ENCODE data around the gene LIF.
A peak's percentile ranks its signal among the peaks of the same experiment; 100 is the strongest.

Gene LIF

GRCh38 chr22:30280505-30280904, 33.9 kb upstream of the LIF start:
- TF ChIP-seq SNAI2 (CRISPR knock-in tag; IDR thresholded peaks at IDR 0.05) (no peak), TCF4 (CRISPR knock-in tag; IDR thresholded peaks at IDR 0.05; ENCODE audit: borderline replicate concordance) (no peak), ARNTL (CRISPR knock-in tag; IDR thresholded peaks at IDR 0.05; ENCODE audit: borderline replicate concordance, low read depth) (no peak), ZNF70 (CRISPR knock-in tag; IDR thresholded peaks at IDR 0.05) (no peak), OSR1 (CRISPR knock-in tag; IDR thresholded peaks at IDR 0.05) (no peak)
- ATAC-seq, result 0 out of 3 replicates have a peak, but pooled peaks have one; percentile 30

- no peak for TF ChIP-seq TOX (CRISPR knock-in tag; IDR thresholded peaks at IDR 0.05; ENCODE audit: borderline replicate concordance)
- TF ChIP-seq ZNF8 (CRISPR knock-in tag; IDR thresholded peaks at IDR 0.05), result no peak
- no peak for TF ChIP-seq ZNF565 (CRISPR knock-in tag; conservative IDR thresholded peaks at IDR 0.05; ENCODE audit: low read depth)
- TF ChIP-seq TSHZ2 (CRISPR knock-in tag; IDR thresholded peaks at IDR 0.05), result no peak
- no peak for TF ChIP-seq RARB (CRISPR knock-in tag; IDR thresholded peaks at IDR 0.05)
- no peak for TF ChIP-seq PPARA (CRISPR knock-in tag; IDR thresholded peaks at IDR 0.05; ENCODE audit: borderline replicate concordance)
- no peak for TF ChIP-seq PATZ1 (CRISPR knock-in tag; IDR thresholded peaks at IDR 0.05; ENCODE audit: borderline replicate concordance)
- TF ChIP-seq ISL1 (CRISPR knock-in tag; IDR thresholded peaks at IDR 0.05), result no peak
- TF ChIP-seq CSRNP3 (CRISPR knock-in tag; IDR thresholded peaks at IDR 0.05), result no peak
- no peak for TF ChIP-seq ESRRG (CRISPR knock-in tag; IDR thresholded peaks at IDR 0.05)
- no peak for TF ChIP-seq CREB5 (CRISPR knock-in tag; IDR thresholded peaks at IDR 0.05; ENCODE audit: low read depth)
- TF ChIP-seq CSDC2 (CRISPR knock-in tag; IDR thresholded peaks at IDR 0.05), result no peak
- TF ChIP-seq POU6F1 (CRISPR knock-in tag; IDR thresholded peaks at IDR 0.05; ENCODE audit: borderline replicate concordance, low read depth), result no peak
- TF ChIP-seq OSR1 (CRISPR knock-in tag; IDR thresholded peaks at IDR 0.05), result no peak
- TF ChIP-seq SNAI2 (CRISPR knock-in tag; IDR thresholded peaks at IDR 0.05), result no peak
- no peak for TF ChIP-seq ARNTL (CRISPR knock-in tag; IDR thresholded peaks at IDR 0.05; ENCODE audit: borderline replicate concordance, low read depth)
- TF ChIP-seq ZC3H10 (CRISPR knock-in tag; IDR thresholded peaks at IDR 0.05), result no peak
- no peak for TF ChIP-seq ZFP30 (CRISPR knock-in tag; IDR thresholded peaks at IDR 0.05)
- no peak for TF ChIP-seq BACH2 (CRISPR knock-in tag; IDR thresholded peaks at IDR 0.05; ENCODE audit: borderline replicate concordance)
- no peak for ATAC-seq
Observed at GRCh38 chr22:30279932-30280331, 33.4 kb upstream of the LIF start.

- no peak for ATAC-seq
- TF ChIP-seq RARB (CRISPR knock-in tag; IDR thresholded peaks at IDR 0.05) (no peak), ZC3H10 (CRISPR knock-in tag; IDR thresholded peaks at IDR 0.05) (no peak), ESRRG (CRISPR knock-in tag; IDR thresholded peaks at IDR 0.05) (no peak), GLIS3 (CRISPR knock-in tag; IDR thresholded peaks at IDR 0.05) (no peak), PPARA (CRISPR knock-in tag; IDR thresholded peaks at IDR 0.05; ENCODE audit: borderline replicate concordance) (no peak), ZNF70 (CRISPR knock-in tag; IDR thresholded peaks at IDR 0.05) (no peak), TCF4 (CRISPR knock-in tag; IDR thresholded peaks at IDR 0.05; ENCODE audit: borderline replicate concordance) (no peak), ISL1 (CRISPR knock-in tag; IDR thresholded peaks at IDR 0.05) (no peak), ZFP30 (CRISPR knock-in tag; IDR thresholded peaks at IDR 0.05) (no peak), ARNTL (CRISPR knock-in tag; IDR thresholded peaks at IDR 0.05; ENCODE audit: borderline replicate concordance, low read depth) (no peak), BACH2 (CRISPR knock-in tag; IDR thresholded peaks at IDR 0.05; ENCODE audit: borderline replicate concordance) (no peak), ZFP3 (CRISPR knock-in tag; IDR thresholded peaks at IDR 0.05) (no peak), SNAI2 (CRISPR knock-in tag; IDR thresholded peaks at IDR 0.05) (no peak), OSR1 (CRISPR knock-in tag; IDR thresholded peaks at IDR 0.05) (no peak), ZNF8 (CRISPR knock-in tag; IDR thresholded peaks at IDR 0.05) (no peak), TSHZ2 (CRISPR knock-in tag; IDR thresholded peaks at IDR 0.05) (no peak), ZNF565 (CRISPR knock-in tag; conservative IDR thresholded peaks at IDR 0.05; ENCODE audit: low read depth) (no peak), TOX (CRISPR knock-in tag; IDR thresholded peaks at IDR 0.05; ENCODE audit: borderline replicate concordance) (no peak)
Observed at GRCh38 chr22:30279046-30279788, 32.7 kb upstream of the LIF start.

All from SK-N-SH treated with all-trans-retinoic acid at 6 μM for 48 hours (cell line).